ENCODE results near the gene DIAPH3.

GRCh38 chr13:59839186-59839585 lies 324.5 kb downstream of the DIAPH3 start:
- TF ChIP-seq POLR2AphosphoS5 (IDR thresholded peaks at IDR 0.05) = no peak
- TF ChIP-seq CTCF (IDR thresholded peaks at IDR 0.05 in 8 of 11, conservative IDR thresholded peaks at IDR 0.05 in 3 of 11) = no peak

Data from spleen (tissue), 7 donors.